NK-92 (cell line): ENCODE measurements around the gene SLC22A15.
"Not testable (repeated sequence)": the region's sequence is repeated elsewhere in the genome, so short reads cannot be mapped to it uniquely, and the experiment has no call there.

Experiments
- DNase-seq: peaks from one replicate; lab custom pipeline; 2025; ENCODE audit not compliant: unreplicated experiment; lab: John Stamatoyannopoulos, UW

SLC22A15 gene

DNA sequence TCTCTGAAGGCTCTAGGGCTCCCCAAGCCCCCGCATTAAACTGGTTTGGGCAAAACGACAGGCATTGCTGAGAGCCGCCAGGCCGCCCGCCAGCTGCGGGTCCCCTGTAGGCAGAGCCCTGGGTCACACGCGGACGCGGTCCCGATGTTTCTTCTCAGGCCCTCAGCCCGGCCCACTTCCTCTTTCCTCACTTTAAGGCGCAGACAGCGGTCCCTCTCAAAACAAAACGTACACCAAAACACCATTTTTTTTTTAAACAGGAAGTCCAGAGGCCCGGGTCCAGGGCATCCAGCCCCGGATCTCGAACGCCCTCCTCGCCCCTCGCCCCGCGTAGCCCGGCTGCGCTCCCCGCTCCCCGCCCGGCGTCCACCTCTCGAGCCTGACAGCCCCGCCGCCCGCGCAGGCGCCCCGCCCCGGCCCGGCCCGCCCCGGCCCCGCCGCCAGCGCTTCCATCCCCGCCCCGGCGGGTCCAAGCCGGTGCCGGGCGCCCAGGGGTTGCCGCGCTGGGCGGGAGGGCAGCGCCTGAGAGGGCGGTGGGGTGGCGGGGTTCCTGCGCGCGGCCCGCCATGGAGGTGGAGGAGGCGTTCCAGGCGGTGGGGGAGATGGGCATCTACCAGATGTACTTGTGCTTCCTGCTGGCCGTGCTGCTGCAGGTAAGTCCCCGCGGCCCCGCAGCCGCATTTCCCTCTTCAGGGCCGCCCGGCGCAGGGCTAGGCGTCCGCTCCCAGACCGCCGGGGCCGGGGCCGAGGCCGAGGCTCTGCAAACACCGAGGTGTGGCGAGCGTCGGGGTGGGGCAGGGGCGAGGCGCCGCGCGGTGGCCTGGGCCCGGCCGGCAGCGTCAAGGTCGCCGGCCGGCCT, at the start of gene SLC22A15:
TSS of gene SLC22A15 (plus strand) at position 452 of the 859 bp plus-strand sequence. CDS start at position 567, 115 bp downstream.
- no peak for DNase-seq

GRCh38 chr1:115927971-115928370, 48.3 kb upstream of the SLC22A15 start:
- no peak for DNase-seq

DNA sequence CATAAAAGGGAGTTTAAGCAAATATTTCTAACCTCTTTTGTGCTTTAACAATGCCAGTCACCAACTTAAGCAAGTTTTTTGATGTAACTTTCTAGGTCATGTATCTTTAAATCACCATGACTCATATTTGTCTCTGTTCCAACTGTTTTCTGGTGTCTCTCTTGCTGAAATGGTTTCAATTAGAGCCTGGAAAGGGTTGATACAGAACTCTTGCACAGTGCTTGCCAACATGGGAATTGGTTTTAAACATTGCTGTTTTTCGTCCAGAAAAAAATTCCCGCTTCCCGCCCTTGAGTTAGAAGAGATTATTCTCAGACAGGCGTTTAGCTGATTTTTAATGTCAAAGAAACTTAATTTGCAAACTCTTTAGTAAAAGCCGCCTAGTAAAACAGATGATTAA, 46.4 kb upstream of the SLC22A15 start:
- DNase-seq, result no peak

DNA sequence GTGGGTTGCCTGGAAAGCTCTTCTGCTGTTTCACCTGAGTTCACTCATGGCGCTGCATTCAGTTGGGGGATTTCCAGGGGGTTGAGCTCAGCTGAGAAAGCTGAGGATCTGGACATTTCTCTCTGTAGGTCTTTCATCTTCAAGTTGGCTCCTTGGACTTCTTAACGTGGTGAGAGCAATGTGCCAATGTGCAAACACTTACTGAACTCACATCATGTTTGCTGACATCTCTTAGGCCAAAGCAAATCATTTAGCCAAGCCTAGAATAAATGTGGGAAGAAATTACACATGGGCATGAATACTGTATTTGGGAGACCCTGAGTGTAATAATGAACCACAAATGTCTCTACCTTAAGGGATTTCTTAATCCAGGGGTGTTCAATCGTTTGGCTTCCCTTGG, 42.7 kb upstream of the SLC22A15 start:
- no peak for DNase-seq

DNA sequence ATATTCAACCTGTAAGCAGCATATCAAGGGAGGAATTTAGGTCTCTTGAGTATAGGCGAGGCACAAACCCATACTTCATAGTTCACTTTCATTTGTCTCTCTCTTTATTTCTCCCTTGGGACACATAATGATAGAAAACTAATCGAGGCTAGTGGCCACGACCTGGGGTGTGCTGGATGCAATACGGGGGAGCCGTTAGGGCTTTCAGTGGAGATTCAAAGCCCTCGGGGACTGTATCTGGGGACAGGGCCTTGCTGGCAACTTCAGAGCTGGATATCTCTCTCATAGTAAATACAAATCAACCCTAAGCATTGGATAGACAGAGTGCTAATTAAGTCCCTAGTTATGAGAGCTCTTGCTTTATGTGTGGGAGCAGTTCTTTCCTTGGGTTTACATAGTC, 36.9 kb upstream of the SLC22A15 start:
- DNase-seq, result no peak

- DNase-seq, result no peak
These were observed 30.2 kb upstream of the SLC22A15 start for GRCh38 chr1:115946116-115946515.

GRCh38 chr1:115949156-115949555, 27.2 kb upstream of the SLC22A15 start:
- DNase-seq, result no peak

- DNase-seq, result no peak
These were observed 24.8 kb upstream of the SLC22A15 start for GRCh38 chr1:115951560-115951959.

DNA sequence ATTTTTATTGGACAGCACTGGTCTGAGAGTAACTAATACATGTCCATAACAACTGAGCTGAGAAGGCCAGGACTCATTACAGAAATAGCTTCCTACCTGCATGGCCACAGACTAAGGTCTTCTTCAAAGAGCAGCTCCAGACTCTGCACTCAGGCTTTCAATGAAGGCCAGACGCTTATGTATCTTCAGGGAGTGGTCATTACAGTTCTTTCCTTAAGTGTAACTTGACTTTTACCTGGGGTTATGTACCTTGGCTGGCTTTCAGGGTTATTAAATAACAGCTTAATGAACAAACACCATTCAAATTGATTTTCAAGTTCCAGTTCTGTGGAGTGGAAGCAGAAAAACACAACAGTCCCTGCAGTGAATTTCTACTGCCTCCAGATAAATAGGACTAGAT, 23.8 kb upstream of the SLC22A15 start:
- no peak for DNase-seq

DNA sequence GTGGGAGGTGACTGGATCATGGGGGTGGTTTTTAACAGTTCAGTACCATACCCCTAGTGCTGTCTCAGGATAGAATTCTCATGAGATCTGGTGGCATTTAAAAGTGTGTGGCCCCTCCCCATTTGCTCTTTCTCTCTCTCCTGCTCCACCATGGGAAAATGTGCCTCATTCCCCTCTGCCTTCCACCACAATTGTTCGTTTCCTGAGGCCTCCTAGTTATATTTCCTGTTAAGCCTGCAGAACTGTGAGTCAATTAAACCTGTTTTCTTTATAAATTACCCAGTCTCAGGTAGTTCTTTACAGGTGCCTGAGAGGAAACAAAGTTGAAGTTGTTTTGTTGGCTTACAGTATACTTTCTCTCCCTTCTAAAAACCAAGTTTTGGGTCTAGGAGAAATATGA, 23.1 kb upstream of the SLC22A15 start:
- DNase-seq, result no peak

DNA sequence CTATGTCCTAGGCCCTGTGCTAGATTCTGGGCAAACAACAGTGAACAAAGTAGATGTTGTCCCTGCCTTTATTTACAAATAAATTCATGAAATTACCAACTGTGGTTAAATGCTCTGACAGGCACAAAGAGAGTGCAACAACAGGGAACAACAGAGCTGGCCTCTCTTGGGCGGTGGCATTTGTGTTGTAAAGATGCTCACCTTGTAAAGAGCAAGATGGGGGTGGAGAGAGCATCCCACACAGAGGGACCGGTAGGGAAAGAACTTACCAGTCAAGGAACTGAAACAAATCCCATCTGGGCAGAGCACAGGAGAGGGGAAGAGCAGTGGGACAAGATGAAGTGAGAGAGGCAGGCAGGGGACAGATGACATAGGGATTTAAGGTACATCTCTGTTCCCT, 21.6 kb upstream of the SLC22A15 start:
- no peak for DNase-seq

GRCh38 chr1:115955228-115955627, 21.1 kb upstream of the SLC22A15 start:
- no peak for DNase-seq

- DNase-seq, result no peak
These were observed 17.4 kb upstream of the SLC22A15 start for GRCh38 chr1:115958866-115959265.

- no peak for DNase-seq
These were observed 6.8 kb upstream of the SLC22A15 start for GRCh38 chr1:115969509-115969908.

DNA sequence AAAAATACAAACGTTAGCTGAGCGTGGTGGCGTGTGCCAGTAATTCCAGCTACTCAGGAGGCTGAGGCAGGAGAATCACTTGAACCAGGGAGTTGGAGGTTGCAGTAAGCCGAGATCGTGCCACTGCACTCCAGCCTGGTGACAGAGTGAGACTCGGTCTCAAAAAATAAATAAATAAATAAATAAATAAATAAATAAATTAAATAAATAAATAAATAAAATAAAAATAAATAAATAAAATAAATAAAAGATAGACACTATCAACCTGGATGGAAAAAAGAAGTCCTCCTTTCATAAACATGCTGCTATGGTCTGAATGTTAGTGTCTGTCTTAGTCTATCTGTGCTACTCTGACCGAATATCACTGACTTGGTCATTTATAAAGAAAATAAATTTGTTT, 4.5 kb upstream of the SLC22A15 start:
- not testable (repeated sequence) for DNase-seq

DNA sequence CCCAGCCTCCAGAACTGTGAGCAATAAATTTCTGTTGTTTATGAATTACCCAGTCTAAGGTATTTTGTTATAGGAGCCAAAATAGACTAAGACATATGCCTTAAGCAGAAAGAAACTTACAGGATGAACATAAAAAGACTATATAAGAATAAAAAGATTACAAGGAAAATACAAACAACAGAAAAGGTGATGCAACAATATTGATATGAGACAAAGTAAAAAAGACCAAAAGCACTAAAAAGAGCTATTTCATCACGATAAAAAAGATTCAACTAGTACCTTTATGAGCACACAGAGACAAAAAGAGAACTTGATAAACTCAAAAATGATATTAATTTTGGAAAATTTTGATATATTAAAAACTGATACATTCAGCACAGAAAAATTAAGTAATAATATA, 3.2 kb upstream of the SLC22A15 start:
- no peak for DNase-seq

- DNase-seq, result no peak
These were observed 698 bp upstream of the SLC22A15 start for GRCh38 chr1:115975569-115976061.

DNA sequence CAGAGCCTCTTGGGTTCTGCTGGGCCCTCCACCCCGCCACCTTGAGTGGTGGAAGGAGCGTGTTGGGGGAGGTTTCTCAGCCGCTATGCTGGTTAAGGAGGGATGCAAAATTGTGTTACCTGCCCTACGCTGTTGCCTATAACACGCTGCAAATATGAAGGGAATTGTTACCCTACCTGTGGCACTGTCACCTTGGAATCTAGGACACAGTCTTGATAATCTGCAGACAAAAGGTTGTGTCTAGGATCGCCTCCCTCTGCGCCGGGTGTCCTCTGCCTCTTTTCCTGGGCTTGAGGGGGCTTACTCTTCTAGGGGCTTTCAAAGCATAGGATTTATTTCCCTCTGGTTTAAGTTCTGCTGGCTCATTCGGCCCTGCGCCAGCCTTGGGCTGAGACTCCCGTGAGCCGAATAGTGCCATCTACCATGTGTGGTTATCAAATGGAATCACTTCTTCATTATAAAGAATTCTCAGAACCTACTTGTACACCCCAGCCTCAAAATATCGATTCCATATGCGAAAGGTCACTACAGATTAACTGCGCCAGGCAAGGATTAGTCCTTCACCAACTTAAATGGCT, 697 bp downstream of the SLC22A15 start:
- no peak for DNase-seq

DNA sequence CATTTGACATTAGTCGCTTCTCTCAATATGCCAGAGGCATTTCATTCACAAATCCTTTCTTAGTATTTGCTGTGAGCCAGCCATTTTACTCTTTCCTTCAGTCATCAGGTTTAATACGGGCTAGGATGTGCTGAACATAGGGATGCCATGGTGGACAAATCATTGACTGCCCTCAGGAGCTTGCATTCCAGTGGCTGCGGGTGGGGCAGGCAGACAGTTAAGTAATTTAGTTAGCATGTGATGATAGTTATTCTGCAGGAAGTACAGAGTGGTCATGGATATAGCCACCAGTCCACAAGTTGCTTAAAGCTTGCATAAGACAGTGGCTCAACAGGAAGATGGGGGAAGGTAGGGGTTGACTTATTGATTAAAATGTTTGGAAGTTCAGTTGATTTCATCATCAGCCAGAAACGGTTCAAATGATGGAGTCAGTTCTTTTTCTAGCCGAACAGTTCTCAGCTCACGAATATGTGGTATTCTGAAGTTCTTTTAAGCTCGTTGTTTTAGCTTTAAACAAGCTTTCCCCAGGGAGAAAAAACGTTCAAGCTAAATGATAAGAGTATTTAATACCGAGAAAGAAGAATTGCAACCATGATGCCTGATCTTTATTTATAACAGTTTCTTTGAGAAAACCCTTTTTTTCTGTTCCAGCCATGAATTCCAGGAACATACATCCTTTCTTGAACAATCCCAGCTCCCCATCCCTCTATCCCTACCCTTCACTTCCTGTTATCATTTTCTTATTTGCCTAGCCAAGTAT, 1.4 kb downstream of the SLC22A15 start:
- no peak for DNase-seq

DNA sequence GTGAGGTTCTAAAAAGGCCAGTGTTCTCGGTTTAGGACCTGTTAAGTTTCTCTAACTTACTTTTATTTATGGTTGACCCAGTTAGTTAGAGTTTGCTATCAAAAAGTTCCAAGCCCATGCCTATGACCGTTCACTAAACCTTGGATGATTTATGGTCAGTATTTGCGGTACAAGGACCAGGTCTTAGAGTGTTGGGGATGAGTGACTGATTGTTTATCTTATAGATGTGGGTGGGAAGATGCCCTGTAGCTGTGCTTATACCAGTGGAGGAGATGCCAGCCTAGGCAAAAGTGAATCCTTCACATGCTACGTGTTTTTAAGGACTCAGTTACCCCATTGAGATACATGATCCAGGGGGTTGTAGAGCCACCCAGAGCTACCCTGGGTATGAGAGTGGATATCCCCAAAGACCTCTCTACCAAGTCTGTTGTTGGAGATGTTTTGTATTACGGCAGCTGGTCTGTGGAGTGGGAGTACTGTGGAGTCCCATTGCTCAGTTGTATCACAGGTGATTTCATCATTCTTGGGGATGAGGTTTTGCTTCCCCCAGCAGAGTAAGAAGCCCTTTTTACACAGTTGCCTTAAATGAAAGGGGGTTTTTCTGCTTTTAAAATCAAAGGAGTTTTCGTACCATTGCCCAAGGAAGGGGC, 2.1 kb downstream of the SLC22A15 start:
- DNase-seq, result no peak

DNA sequence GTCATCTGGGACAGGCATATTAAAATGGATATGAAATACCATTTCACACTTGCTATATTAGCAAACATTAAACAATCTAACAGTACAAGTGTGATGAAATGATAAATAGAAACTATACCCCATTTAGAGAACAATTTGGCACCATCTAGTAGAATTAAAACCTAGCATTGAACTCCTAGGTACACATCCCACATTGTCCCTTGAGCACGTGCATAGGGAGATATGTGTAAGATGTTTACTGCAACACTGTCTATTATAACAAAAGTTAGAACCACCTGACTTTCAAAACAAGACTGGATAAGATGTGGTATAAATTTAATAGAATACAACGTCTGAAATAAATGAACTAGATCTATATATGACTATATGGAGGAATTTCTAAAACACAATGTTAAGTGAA, 3.8 kb downstream of the SLC22A15 start:
- no peak for DNase-seq
